HG03045 (cell line): ENCODE measurements around the gene INSL6.
"Not testable (repeated sequence)": the region's sequence is repeated elsewhere in the genome, so short reads cannot be mapped to it uniquely, and the experiment has no call there.

Experiments used
- ATAC-seq: cut with Tn5 transposase; IDR thresholded peaks from one replicate; pipeline ENCODE4 v1.9.1; 2021; ENCODE audit warnings: mild to moderate bottlenecking, moderate library complexity; ENCODE audit not compliant: unreplicated experiment

Gene INSL6

GRCh38 chr9:5185220-5185840 is at the start of gene INSL6:
Gene INSL6, minus strand, starts transcription at chr9:5185639. Its CDS starts 37 bp downstream, at chr9:5185602.
- ATAC-seq = no peak

- no peak for ATAC-seq
Measured at GRCh38 chr9:5231212-5231611, 45.8 kb upstream of the INSL6 start, which contains the start of gene INSL4. Gene INSL4, plus strand, starts transcription at chr9:5231419. Its CDS starts 105 bp downstream, at chr9:5231524.

DNA sequence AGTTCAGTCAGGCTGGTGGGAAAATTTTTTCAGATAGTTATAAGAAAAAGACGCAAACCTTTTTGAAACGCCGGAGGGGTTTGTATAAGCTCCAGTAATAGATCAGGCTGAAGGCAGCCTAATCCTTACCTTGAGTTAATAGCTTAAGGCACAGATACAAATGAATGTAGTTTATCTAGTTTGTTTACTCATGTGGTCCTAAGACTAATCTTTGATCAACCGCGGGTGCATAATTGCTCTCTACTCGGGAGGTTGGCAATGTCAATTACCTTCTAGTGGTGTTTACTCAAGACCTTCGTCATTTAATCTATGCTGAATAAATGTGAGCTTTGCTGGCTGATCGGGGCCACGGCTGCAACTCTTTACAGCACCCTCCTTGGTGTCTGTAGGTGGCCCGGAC is 45.1 kb upstream of the INSL6 start:
- ATAC-seq = no peak

DNA sequence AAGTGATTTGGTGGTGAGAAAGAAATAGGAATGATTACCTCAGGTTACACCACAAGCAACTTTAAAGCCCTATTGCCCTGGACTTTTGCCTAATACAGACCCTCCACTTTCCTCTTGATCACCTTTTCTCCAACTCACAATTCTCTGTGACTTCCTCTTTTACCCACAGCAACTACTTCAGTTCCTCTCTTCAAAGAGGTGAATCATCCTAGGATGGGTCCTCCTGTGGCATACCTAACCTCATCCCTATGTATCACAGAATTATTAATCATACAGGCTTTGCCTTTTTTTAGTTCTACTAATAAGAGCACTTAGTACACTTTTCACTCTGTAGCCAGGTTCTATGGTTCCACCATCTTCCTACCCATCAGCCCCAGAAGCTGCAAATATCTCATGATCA is 19.6 kb upstream of the INSL6 start:
- no peak for ATAC-seq

DNA sequence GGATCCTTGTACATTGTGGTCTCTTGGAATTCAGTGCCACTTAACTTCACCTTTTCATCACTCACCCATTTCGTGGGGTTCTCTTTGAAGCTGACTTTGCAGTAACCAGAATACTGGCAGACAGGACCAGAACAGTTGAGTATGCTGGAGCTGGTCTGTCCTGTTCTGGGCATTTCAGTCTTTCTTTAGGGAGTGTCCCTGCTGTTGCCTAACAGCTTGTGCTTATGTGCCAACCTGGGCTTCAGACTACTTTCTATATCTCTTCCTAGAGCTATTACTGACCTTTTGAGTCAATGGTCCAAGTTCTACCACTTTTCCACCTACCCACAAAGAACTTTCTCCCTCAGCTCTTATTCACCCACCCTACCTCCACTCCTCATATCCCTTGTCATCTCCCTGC is 10.0 kb upstream of the INSL6 start:
- no peak for ATAC-seq

GRCh38 chr9:5193345-5193744 is 7.9 kb upstream of the INSL6 start:
- no peak for ATAC-seq

DNA sequence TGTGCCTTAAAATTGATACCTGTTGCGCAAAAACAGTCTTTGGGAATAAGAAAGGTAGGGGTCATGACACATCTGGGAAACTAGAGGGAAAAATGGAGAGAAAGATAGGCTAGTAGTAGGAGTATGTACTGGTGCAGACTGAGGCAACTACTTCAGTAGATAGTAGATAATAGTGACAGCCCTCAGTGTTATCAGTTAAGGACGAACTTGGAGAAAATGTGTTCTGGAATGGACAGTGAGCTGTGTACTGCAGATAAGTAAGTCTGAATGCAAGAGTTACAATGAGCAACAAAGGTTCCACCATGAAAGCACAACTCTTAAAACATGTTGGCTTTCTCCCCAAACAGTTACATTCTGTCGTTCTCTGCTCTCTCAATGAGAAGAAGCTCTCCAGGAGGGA is 6.5 kb upstream of the INSL6 start:
- ATAC-seq = no peak

DNA sequence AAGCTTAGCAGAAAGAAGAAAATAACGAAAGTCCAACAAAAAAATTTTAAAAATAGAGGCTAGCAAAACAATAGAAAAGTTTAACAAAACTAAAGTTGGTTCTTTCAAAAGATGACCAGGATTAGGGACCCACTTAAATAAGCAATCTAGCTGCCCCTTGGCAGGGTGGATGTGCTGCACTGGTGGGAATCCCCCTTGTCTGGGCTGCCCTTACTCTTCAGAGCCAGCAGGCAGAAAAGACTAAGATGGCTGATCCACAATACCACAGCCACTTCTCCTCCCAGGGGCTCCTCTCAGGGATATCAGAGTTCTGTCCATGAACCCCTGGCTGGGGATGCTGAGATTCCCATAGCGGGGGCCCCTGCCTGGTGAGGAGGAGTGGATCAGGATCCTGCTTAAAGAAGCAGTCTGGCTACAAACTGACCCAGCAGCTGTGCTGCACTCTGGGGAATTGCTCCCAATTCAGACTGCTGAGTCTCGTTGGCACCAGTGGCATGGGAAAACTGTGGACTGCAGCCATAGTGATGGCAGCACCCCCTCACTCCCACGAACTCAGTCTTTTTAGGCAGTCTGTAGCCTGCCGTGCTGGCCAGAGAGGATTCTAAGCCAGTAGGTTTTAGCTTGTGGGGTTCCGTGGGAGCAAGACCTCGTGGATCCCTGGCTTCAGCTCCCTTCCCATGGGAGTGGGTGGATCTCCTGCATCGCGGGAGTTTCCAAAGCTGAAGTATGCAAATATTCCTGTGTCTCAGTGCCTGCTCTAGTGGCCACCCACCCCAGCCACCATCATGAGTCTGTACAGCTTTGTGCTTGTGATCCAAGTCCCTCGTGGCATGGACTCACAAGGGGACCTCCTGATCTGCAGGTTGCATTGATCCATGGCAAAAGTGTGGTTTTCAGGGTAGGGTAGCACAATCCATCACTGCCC is 2.9 kb upstream of the INSL6 start:
- no peak for ATAC-seq

- ATAC-seq = no peak
Measured at GRCh38 chr9:5186416-5187169, 1.2 kb upstream of the INSL6 start.

DNA sequence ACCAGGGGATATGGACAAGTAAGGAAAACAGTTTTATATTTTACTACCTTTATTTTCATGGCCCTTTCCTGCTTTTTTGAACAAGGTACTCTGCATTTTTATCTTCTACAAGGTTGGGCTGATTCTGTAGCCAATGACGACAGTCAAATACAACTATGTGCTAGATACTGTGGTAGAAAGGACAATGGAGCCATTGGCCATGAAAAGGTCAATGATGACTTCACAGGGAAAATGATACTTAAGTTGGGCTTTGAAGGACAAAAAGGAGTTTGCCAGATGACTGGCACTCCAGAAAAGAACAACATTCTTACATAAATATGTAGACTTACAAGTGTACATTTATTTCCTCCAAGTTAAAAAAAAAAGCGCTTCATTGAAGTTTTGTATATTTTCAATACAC is 663 bp downstream of the INSL6 start:
- no peak for ATAC-seq

- not testable (repeated sequence) for ATAC-seq
Measured at GRCh38 chr9:5180631-5181030, 4.8 kb downstream of the INSL6 start.

GRCh38 chr9:5178126-5178805 is 7.2 kb downstream of the INSL6 start:
- ATAC-seq = no peak

- no peak for ATAC-seq
Measured at GRCh38 chr9:5146241-5146640, 39.2 kb downstream of the INSL6 start.

- no peak for ATAC-seq
Measured at GRCh38 chr9:5144217-5144616, 41.2 kb downstream of the INSL6 start.

GRCh38 chr9:5140151-5140550 is 45.3 kb downstream of the INSL6 start:
- no peak for ATAC-seq

GRCh38 chr9:5122516-5122915 is 62.9 kb downstream of the INSL6 start:
- no peak for ATAC-seq

GRCh38 chr9:5122116-5122515 is 63.3 kb downstream of the INSL6 start:
- no peak for ATAC-seq

DNA sequence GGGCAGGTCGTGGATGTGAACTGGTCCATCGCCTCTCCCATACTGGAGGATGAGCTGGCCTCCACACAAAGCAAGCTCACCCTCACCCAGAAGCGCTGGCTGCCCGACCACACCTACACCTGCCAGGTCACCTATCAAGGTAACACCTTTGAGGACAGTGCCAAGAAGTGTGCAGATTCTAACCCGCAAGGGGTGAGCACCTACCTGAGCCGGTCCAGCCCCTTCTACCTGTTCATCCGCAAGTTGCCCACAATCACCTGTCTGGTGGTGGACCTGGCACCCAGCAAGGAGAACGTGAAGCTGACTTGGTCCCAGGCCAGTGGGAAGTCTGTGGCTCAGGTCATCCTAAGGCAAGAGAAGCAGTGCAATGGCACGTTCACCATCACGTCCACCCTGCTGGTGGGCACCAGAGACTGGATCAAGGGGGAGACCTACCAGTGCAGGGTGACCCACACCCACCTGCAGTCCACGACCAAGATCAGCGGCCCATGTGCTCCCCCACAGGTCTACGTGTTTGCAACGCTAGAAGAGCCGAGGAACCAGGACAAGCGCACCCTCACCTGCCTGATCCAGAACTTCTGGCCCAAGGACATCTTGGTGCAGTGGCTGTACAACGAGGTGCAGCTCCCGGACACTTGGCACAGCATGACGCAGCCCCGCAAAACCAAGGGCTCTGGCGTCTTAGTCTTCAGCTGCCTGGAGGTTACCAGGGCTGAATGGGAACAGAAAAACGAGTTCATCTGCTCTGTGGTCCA is 71.3 kb downstream of the INSL6 start:
- ATAC-seq = no peak
